Prostate gland (tissue), 2 donors: ENCODE data around the gene MRO.

Experiments
- CTCF ChIP-seq, 4 experiments: fragments of 200-600 bp in 2 of 4; fragments of 450-650 bp in 2 of 4; sonication (generic) in 2 of 4; IDR thresholded peaks; 1 replicate in 3 of 4; 2 replicates in 1 of 4; pipeline ENCODE4 v1.5.1; 2016 to 2019; ENCODE audit warnings: antibody characterized with exemption in 4 of 4, mild to moderate bottlenecking in 2 of 4, moderate library complexity in 2 of 4
- POLR2AphosphoS5 ChIP-seq: sonication (generic); formaldehyde crosslinking; IDR thresholded peaks from one replicate; pipeline ENCODE4 v1.6.1; 2017; ENCODE audit warnings: antibody characterized with exemption

GRCh38 chr18:50748243-50749229, 71.3 kb downstream of the MRO start:
- TF ChIP-seq CTCF (IDR thresholded peaks at IDR 0.05) (no peak), POLR2AphosphoS5 (no peak)
